Activated naive CD4-positive, alpha-beta T cell treated with anti-CD3 and anti-CD28 coated beads, Interleukin-2, amount 50 U/mL, for 24 hours (primary cell): ENCODE results near the gene FHIT.

ENCODE experiments used
- H3K27ac Mint-ChIP-seq: one replicate; pipeline ENCODE4 v1.8.0; 2021; ENCODE audit warnings: mild to moderate bottlenecking, mixed read lengths
- H3K27me3 Mint-ChIP-seq: one replicate; pipeline ENCODE4 v1.8.0; 2021; ENCODE audit warnings: mixed read lengths
- H3K36me3 Mint-ChIP-seq: one replicate; pipeline ENCODE4 v1.8.0; 2021; ENCODE audit warnings: mixed read lengths
- H3K4me1 Mint-ChIP-seq: one replicate; pipeline ENCODE4 v1.8.0; 2021; ENCODE audit warnings: mixed read lengths
- H3K4me3 Mint-ChIP-seq: one replicate; pipeline ENCODE4 v1.8.0; 2021; ENCODE audit warnings: mild to moderate bottlenecking, mixed read lengths
- H3K9me3 Mint-ChIP-seq: one replicate; pipeline ENCODE4 v1.8.0; 2021; ENCODE audit warnings: mixed read lengths

The FHIT gene

GRCh38 chr3:60417576-60417975, 833.7 kb downstream of the FHIT start:
- Mint-ChIP-seq H3K4me1 (no peaks in the 10 kb centered on the region), H3K36me3 (peaks cover 4% of the 10 kb centered on the region), H3K4me3 (no peak overlapping the region)

GRCh38 chr3:60414011-60414410, 837.2 kb downstream of the FHIT start:
- H3K27ac Mint-ChIP-seq: no peak overlapping the region
- no peaks in the 10 kb centered on the region for H3K27me3 Mint-ChIP-seq
- H3K36me3 Mint-ChIP-seq: peaks cover 4% of the 10 kb centered on the region
- no peaks in the 10 kb centered on the region for H3K4me1 Mint-ChIP-seq
- no peak overlapping the region for H3K4me3 Mint-ChIP-seq
- no peaks in the 10 kb centered on the region for H3K9me3 Mint-ChIP-seq

More at GRCh38 chr3:60417576-60417975, 833.7 kb downstream of the FHIT start:
- Mint-ChIP-seq H3K9me3 (no peaks in the 10 kb centered on the region), H3K27me3 (no peaks in the 10 kb centered on the region), H3K27ac (no peak overlapping the region)

- Mint-ChIP-seq H3K4me1 (no peaks in the 10 kb centered on the region), H3K4me3 (no peak overlapping the region), H3K9me3 (no peaks in the 10 kb centered on the region), H3K36me3 (peaks cover 4% of the 10 kb centered on the region), H3K27me3 (no peaks in the 10 kb centered on the region), H3K27ac (no peak overlapping the region)
Observed at GRCh38 chr3:60413551-60413950, 837.7 kb downstream of the FHIT start.

- no peaks in the 10 kb centered on the region for H3K27me3 Mint-ChIP-seq
- peaks cover 3% of the 10 kb centered on the region for H3K4me1 Mint-ChIP-seq
- H3K9me3 Mint-ChIP-seq: no peaks in the 10 kb centered on the region
- no peak overlapping the region for H3K4me3 Mint-ChIP-seq
- peaks cover 2% of the 10 kb centered on the region for H3K36me3 Mint-ChIP-seq
- no peak overlapping the region for H3K27ac Mint-ChIP-seq
Observed at GRCh38 chr3:60403866-60404265, 847.4 kb downstream of the FHIT start.

- peaks cover 3% of the 10 kb centered on the region for H3K4me1 Mint-ChIP-seq
- no peaks in the 10 kb centered on the region for H3K27me3 Mint-ChIP-seq
- H3K36me3 Mint-ChIP-seq: peaks cover 2% of the 10 kb centered on the region
- H3K9me3 Mint-ChIP-seq: no peaks in the 10 kb centered on the region
- H3K27ac Mint-ChIP-seq: no peak overlapping the region
- no peak overlapping the region for H3K4me3 Mint-ChIP-seq
Observed at GRCh38 chr3:60402931-60403330, 848.3 kb downstream of the FHIT start.

- Mint-ChIP-seq H3K36me3 (peaks cover 2% of the 10 kb centered on the region), H3K9me3 (no peaks in the 10 kb centered on the region), H3K4me1 (peaks cover 3% of the 10 kb centered on the region), H3K27ac (no peak overlapping the region), H3K27me3 (no peaks in the 10 kb centered on the region), H3K4me3 (no peak overlapping the region)
Observed at GRCh38 chr3:60399861-60400845, 851.1 kb downstream of the FHIT start.

- Mint-ChIP-seq H3K4me1 (peaks cover 3% of the 10 kb centered on the region), H3K27ac (no peak overlapping the region), H3K4me3 (no peak overlapping the region), H3K9me3 (no peaks in the 10 kb centered on the region), H3K27me3 (no peaks in the 10 kb centered on the region), H3K36me3 (peaks cover 2% of the 10 kb centered on the region)
Observed at GRCh38 chr3:60399292-60399691, 852.0 kb downstream of the FHIT start.

GRCh38 chr3:60395173-60395762, 856.0 kb downstream of the FHIT start:
- H3K27ac Mint-ChIP-seq: no peak overlapping the region
- no peaks in the 10 kb centered on the region for H3K36me3 Mint-ChIP-seq
- no peaks in the 10 kb centered on the region for H3K9me3 Mint-ChIP-seq
- H3K4me1 Mint-ChIP-seq: peaks cover 3% of the 10 kb centered on the region
- H3K4me3 Mint-ChIP-seq: no peak overlapping the region
- no peaks in the 10 kb centered on the region for H3K27me3 Mint-ChIP-seq

GRCh38 chr3:60393946-60394345, 857.3 kb downstream of the FHIT start:
- no peaks in the 10 kb centered on the region for H3K9me3 Mint-ChIP-seq
- H3K27me3 Mint-ChIP-seq: no peaks in the 10 kb centered on the region
- no peak overlapping the region for H3K4me3 Mint-ChIP-seq
- no peaks in the 10 kb centered on the region for H3K36me3 Mint-ChIP-seq
- H3K4me1 Mint-ChIP-seq: no peaks in the 10 kb centered on the region
- no peak overlapping the region for H3K27ac Mint-ChIP-seq

- H3K36me3 Mint-ChIP-seq: no peaks in the 10 kb centered on the region
- no peaks in the 10 kb centered on the region for H3K27me3 Mint-ChIP-seq
- no peak overlapping the region for H3K4me3 Mint-ChIP-seq
- H3K27ac Mint-ChIP-seq: no peak overlapping the region
- no peaks in the 10 kb centered on the region for H3K4me1 Mint-ChIP-seq
- H3K9me3 Mint-ChIP-seq: no peaks in the 10 kb centered on the region
Observed at GRCh38 chr3:60392501-60392900, 858.8 kb downstream of the FHIT start.

GRCh38 chr3:60391292-60391691, 860.0 kb downstream of the FHIT start:
- Mint-ChIP-seq H3K27me3 (no peaks in the 10 kb centered on the region), H3K4me3 (no peak overlapping the region)

GRCh38 chr3:60388731-60389130, 862.5 kb downstream of the FHIT start:
- no peak overlapping the region for H3K27ac Mint-ChIP-seq
- no peak overlapping the region for H3K4me3 Mint-ChIP-seq
- H3K27me3 Mint-ChIP-seq: no peaks in the 10 kb centered on the region
- no peaks in the 10 kb centered on the region for H3K4me1 Mint-ChIP-seq
- no peaks in the 10 kb centered on the region for H3K9me3 Mint-ChIP-seq
- no peaks in the 10 kb centered on the region for H3K36me3 Mint-ChIP-seq

More at GRCh38 chr3:60391292-60391691, 860.0 kb downstream of the FHIT start:
- Mint-ChIP-seq H3K9me3 (no peaks in the 10 kb centered on the region), H3K4me1 (no peaks in the 10 kb centered on the region), H3K27ac (no peak overlapping the region), H3K36me3 (no peaks in the 10 kb centered on the region)

- H3K4me1 Mint-ChIP-seq: no peaks in the 10 kb centered on the region
- H3K27me3 Mint-ChIP-seq: no peaks in the 10 kb centered on the region
- H3K27ac Mint-ChIP-seq: no peak overlapping the region
- no peaks in the 10 kb centered on the region for H3K36me3 Mint-ChIP-seq
- H3K9me3 Mint-ChIP-seq: no peaks in the 10 kb centered on the region
- no peak overlapping the region for H3K4me3 Mint-ChIP-seq
Observed at GRCh38 chr3:60386306-60386705, 864.9 kb downstream of the FHIT start.

GRCh38 chr3:60384341-60384740, 866.9 kb downstream of the FHIT start:
- no peak overlapping the region for H3K4me3 Mint-ChIP-seq
- H3K27me3 Mint-ChIP-seq: no peaks in the 10 kb centered on the region
- H3K9me3 Mint-ChIP-seq: no peaks in the 10 kb centered on the region
- H3K4me1 Mint-ChIP-seq: no peaks in the 10 kb centered on the region
- no peaks in the 10 kb centered on the region for H3K36me3 Mint-ChIP-seq
- H3K27ac Mint-ChIP-seq: no peak overlapping the region

- no peak overlapping the region for H3K27ac Mint-ChIP-seq
- no peaks in the 10 kb centered on the region for H3K36me3 Mint-ChIP-seq
- no peaks in the 10 kb centered on the region for H3K4me1 Mint-ChIP-seq
- H3K27me3 Mint-ChIP-seq: no peaks in the 10 kb centered on the region
- H3K4me3 Mint-ChIP-seq: no peak overlapping the region
- H3K9me3 Mint-ChIP-seq: no peaks in the 10 kb centered on the region
Observed at GRCh38 chr3:60383345-60383744, 867.9 kb downstream of the FHIT start.

- Mint-ChIP-seq H3K27ac (peak overlapping the region; percentile 77), H3K9me3 (peaks cover 26% of the 10 kb centered on the region), H3K27me3 (no peaks in the 10 kb centered on the region), H3K4me1 (peaks cover 34% of the 10 kb centered on the region), H3K36me3 (peaks cover 8% of the 10 kb centered on the region), H3K4me3 (no peak overlapping the region)
Observed at GRCh38 chr3:60366486-60366885, 884.8 kb downstream of the FHIT start.
